ENCODE results near the gene HOXD11. TPM values are rescaled to one million over a fixed set of nuclear protein-coding genes. Genes with fewer than 3 reads are reported as not detected.

Gene HOXD11
- total RNA-seq, 2 experiments from 2014 or later: not detected

DNA sequence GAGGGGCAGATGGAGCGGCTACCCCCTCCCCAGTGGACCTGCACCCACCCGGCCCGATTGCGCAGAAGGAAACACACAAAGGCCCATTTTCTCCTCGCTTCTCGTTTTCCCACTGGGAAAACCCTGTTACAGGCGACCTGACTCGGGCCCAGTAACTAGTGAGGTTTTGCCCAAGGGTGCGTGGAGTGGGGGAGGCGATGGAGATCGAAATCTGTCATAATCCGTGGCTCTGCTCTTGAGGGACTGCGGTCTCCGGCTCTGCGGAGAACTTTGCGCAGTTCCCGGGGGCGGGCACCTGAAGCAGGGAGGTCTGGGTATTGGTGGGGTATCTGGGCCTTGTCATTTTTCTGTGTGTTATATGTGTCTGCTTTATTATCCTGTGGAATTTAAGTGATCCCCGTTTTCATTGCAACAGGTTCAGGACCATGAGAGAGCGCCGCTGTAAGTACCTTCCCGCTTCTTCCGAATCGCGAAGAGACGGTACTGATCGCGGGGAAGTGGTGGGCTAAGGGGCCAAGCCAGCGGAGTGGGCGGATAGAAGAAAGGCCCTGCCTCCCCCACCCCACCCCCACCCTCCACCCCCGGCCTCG lies 40.2 kb downstream of the HOXD11 start:
- CTCF ChIA-PET: no interaction called here
- Mint-ChIP-seq H3K36me3 (ENCODE audit: low read depth) (no peaks in the 10 kb centered on the region), H3K27me3 (peaks cover 79% of the 10 kb centered on the region), H3K9me3 (no peaks in the 10 kb centered on the region), H3K4me3 (no peak overlapping the region), H3K27ac (no peak overlapping the region), H3K4me1 (no peaks in the 10 kb centered on the region)
- POLR2A ChIA-PET: no interaction called here
- no peak for DNase-seq

DNA sequence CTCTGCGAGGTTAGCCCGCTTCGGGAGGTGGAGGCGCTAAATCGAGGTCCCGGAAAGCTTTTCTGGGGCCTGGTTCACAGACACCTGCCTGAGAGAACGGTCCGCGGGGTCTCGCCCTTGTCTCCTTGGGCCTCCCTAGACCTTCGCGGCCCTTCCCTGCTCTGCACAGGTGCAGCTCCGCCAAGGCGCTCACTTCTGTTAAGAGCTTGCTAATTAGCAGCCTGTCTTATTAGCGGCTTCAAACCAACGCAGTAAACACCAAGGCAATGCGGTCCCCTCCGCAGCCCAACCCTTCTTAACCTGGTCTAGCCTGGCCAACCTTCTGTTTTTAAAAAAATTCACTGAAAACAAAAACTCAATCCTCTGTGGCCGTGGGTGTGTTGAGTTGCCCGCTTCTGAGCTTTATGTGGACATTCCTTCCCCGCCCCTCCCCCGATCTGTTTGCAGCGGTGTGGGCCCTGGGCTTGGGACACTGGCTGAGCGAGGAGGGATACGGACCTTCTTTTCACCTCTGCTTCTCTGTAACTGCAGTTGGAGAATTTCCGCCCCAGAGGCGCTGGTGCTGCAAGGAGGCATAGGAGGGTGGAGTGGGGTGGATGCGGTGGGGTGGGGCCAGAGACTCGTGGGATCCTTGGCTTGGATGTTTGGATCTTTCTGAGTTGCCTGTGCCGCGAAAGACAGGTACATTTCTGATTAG lies 40.9 kb downstream of the HOXD11 start:
- Mint-ChIP-seq H3K27me3 (peaks cover 81% of the 10 kb centered on the region), H3K4me3 (no peak overlapping the region), H3K4me1 (no peaks in the 10 kb centered on the region), H3K27ac (no peak overlapping the region), H3K36me3 (ENCODE audit: low read depth) (no peaks in the 10 kb centered on the region), H3K9me3 (no peaks in the 10 kb centered on the region)
- ChIA-PET POLR2A (no interaction called here), CTCF (no interaction called here)
- DNase-seq: no peak

GRCh38 chr2:176148751-176149421 lies 41.8 kb downstream of the HOXD11 start:
- Mint-ChIP-seq H3K27ac (no peak overlapping the region), H3K9me3 (no peaks in the 10 kb centered on the region), H3K36me3 (ENCODE audit: low read depth) (no peaks in the 10 kb centered on the region), H3K4me1 (no peaks in the 10 kb centered on the region), H3K4me3 (no peak overlapping the region), H3K27me3 (peaks cover 84% of the 10 kb centered on the region)
- CTCF ChIA-PET: no interaction called here
- POLR2A ChIA-PET: no interaction called here
- DNase-seq: no peak

DNA sequence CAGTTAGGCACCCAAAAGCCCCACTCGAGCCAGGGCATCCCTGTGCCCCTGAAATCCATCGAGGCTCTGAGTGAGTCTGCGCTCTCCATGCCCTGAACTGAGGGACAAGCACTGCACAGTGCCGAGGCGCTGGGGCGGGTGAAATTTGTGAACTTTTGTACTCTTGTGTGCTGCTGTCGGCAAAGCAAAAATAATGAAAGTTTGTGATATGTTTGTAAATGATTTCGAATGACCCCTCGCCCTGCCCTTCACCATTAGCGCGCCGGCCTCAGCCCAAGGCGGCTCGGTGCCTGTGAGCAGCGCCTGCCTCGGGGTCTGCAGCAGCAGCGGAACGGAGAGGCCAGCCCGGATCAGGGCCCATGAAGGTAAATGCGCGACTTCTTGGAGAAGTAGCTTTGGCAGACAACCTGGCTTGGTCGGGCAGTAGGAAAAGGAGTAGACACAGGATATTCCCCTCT lies 42.4 kb downstream of the HOXD11 start:
- peaks cover 85% of the 10 kb centered on the region for H3K27me3 Mint-ChIP-seq
- no peaks in the 10 kb centered on the region for H3K4me1 Mint-ChIP-seq
- DNase-seq: no peak
- no peaks in the 10 kb centered on the region for H3K36me3 Mint-ChIP-seq (ENCODE audit: low read depth)
- H3K4me3 Mint-ChIP-seq: no peak overlapping the region
- H3K9me3 Mint-ChIP-seq: no peaks in the 10 kb centered on the region
- H3K27ac Mint-ChIP-seq: no peak overlapping the region
- ChIA-PET CTCF (no interaction called here), POLR2A (no interaction called here)

GRCh38 chr2:176149939-176150583 lies 43.0 kb downstream of the HOXD11 start:
- POLR2A ChIA-PET: interaction anchor here (1.0 kb wide), 1 partner anchor 10 kb away, joined by 3 read pairs; no protein-coding TSS in a partner anchor

DNA sequence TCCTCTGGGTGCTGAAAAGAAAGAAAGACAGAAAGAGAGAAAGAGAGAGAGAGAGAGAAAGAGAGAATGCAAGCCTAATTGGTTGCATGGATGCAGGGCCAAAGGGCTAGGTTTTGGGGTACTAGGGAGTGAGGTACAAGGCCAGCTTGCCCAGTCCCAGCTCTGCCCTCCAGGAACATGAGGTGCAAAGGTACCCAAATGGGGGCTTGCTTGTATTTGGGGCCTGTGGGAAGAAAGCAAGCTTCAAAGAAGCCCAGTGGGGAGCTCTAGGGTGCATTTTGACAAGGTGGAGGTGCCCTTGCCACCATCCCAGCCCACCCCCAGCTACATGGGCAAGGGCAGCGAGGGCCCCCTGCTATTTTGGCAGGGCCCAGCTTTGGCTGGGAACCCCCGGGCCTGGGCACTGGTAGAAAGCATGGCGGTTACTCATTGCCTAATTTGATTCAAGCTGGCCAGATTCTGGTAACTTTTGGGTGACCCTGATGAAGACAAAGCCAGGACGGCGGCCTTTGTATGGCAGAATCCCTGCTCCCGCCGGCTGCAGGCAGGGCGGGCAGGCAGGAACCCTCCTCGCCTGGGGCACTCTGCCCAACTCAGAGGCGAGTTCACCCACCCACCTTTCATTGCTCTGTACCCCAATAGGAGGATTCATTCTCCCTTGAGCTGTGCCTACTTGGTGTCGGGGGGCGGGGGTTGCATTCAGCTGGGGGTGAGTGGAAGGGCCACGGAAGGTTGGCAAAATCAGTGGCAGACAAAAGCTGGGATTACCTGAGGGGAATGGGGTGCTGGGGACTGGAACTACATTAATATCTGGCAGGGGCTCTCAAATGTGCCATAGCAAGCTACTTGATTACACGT lies 43.7 kb downstream of the HOXD11 start:
- H3K27ac Mint-ChIP-seq: no peak overlapping the region
- DNase-seq: no peak
- H3K9me3 Mint-ChIP-seq: no peaks in the 10 kb centered on the region
- no peak overlapping the region for H3K4me3 Mint-ChIP-seq
- POLR2A ChIA-PET: interaction anchor here (1.0 kb wide), 1 partner anchor 10 kb away, joined by 3 read pairs; no protein-coding TSS in a partner anchor
- CTCF ChIA-PET: interaction anchor here (1.0 to 1.3 kb wide), 3 partner anchors 10 to 404 kb away, joined by 3 to 6 read pairs (median 3); no protein-coding TSS in a partner anchor
- no peaks in the 10 kb centered on the region for H3K36me3 Mint-ChIP-seq (ENCODE audit: low read depth)
- H3K27me3 Mint-ChIP-seq: peaks cover 87% of the 10 kb centered on the region
- no peaks in the 10 kb centered on the region for H3K4me1 Mint-ChIP-seq

More at GRCh38 chr2:176149939-176150583, 43.0 kb downstream of the HOXD11 start:
- H3K4me3 Mint-ChIP-seq: no peak overlapping the region
- no peaks in the 10 kb centered on the region for H3K4me1 Mint-ChIP-seq
- CTCF ChIA-PET: interaction anchor here (1.0 to 1.3 kb wide), 2 partner anchors 10 to 11 kb away, joined by 3 to 6 read pairs; no protein-coding TSS in a partner anchor
- H3K9me3 Mint-ChIP-seq: no peaks in the 10 kb centered on the region
- H3K27me3 Mint-ChIP-seq: peaks cover 87% of the 10 kb centered on the region
- H3K27ac Mint-ChIP-seq: no peak overlapping the region
- DNase-seq: no peak
- H3K36me3 Mint-ChIP-seq (ENCODE audit: low read depth): no peaks in the 10 kb centered on the region

DNA sequence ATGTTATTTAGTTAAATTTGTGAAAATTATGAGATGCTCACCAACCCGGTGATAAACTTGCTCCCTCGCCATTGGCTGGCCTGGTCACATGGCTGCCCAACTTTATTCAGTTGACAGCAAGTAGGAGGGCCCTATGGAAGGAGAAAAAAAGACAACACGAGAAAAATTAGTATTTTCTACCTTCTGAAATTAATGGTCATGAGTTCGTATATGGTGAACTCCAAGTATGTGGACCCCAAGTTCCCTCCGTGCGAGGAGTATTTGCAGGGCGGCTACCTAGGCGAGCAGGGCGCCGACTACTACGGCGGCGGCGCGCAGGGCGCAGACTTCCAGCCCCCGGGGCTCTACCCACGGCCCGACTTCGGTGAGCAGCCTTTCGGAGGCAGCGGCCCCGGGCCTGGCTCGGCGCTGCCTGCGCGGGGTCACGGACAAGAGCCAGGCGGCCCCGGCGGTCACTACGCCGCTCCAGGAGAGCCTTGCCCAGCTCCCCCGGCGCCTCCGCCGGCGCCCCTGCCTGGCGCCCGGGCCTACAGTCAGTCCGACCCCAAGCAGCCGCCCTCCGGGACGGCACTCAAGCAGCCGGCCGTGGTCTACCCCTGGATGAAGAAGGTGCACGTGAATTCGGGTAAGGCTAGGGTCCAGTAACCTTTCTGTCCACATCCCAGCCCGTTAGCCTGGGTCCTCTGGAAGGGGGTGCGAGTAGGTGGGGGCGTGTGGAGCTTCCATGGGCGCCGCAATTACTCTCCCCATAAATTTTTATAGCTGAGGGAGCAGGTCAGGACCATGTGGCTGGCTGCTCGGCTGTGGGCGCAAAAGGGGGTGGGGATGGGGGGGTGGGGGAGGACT lies 44.6 kb downstream of the HOXD11 start, which contains the start of gene HOXD4:
Gene HOXD4 (plus strand): TSS at position 109 of the 846 bp plus-strand sequence. CDS start 84 bp downstream, at position 193.
- DNase-seq: no peak
- POLR2A ChIA-PET: interaction anchor here (1.0 kb wide), 1 partner anchor 11 kb away, joined by 3 read pairs; no protein-coding TSS in a partner anchor
- Mint-ChIP-seq H3K36me3 (ENCODE audit: low read depth) (no peaks in the 10 kb centered on the region), H3K27me3 (peaks cover 88% of the 10 kb centered on the region), H3K27ac (no peak within 1 kb of the TSS), H3K4me1 (no peaks in the 10 kb centered on the region), H3K9me3 (no peaks in the 10 kb centered on the region), H3K4me3 (no peak within 1 kb of the TSS)
- CTCF ChIA-PET: interaction anchor here (1.3 kb wide), 2 partner anchors 13 to 403 kb away, joined by 3 to 6 read pairs; no protein-coding TSS in a partner anchor

- Mint-ChIP-seq H3K4me1 (peaks cover 2% of the 10 kb centered on the region), H3K27me3 (peaks cover 84% of the 10 kb centered on the region), H3K36me3 (ENCODE audit: low read depth) (peaks cover 3% of the 10 kb centered on the region), H3K27ac (no peak overlapping the region), H3K4me3 (no peak overlapping the region), H3K9me3 (no peaks in the 10 kb centered on the region)
- POLR2A ChIA-PET: no interaction called here
- CTCF ChIA-PET: no interaction called here
- no peak for DNase-seq
These were observed 45.5 kb downstream of the HOXD11 start for GRCh38 chr2:176152350-176153181.

- CTCF ChIA-PET: interaction anchor here (0.9 to 2.6 kb wide), 5 partner anchors 14 to 300 kb away, joined by 3 to 8 read pairs (median 4); no protein-coding TSS in a partner anchor
- POLR2A ChIA-PET: no interaction called here
- no peak for DNase-seq
- H3K27me3 Mint-ChIP-seq: peaks cover 82% of the 10 kb centered on the region
- peaks cover 4% of the 10 kb centered on the region for H3K4me1 Mint-ChIP-seq
- H3K4me3 Mint-ChIP-seq: no peak overlapping the region
- H3K36me3 Mint-ChIP-seq (ENCODE audit: low read depth): peaks cover 8% of the 10 kb centered on the region
- no peak overlapping the region for H3K27ac Mint-ChIP-seq
- H3K9me3 Mint-ChIP-seq: no peaks in the 10 kb centered on the region
These were observed 47.6 kb downstream of the HOXD11 start for GRCh38 chr2:176154576-176155252.

DNA sequence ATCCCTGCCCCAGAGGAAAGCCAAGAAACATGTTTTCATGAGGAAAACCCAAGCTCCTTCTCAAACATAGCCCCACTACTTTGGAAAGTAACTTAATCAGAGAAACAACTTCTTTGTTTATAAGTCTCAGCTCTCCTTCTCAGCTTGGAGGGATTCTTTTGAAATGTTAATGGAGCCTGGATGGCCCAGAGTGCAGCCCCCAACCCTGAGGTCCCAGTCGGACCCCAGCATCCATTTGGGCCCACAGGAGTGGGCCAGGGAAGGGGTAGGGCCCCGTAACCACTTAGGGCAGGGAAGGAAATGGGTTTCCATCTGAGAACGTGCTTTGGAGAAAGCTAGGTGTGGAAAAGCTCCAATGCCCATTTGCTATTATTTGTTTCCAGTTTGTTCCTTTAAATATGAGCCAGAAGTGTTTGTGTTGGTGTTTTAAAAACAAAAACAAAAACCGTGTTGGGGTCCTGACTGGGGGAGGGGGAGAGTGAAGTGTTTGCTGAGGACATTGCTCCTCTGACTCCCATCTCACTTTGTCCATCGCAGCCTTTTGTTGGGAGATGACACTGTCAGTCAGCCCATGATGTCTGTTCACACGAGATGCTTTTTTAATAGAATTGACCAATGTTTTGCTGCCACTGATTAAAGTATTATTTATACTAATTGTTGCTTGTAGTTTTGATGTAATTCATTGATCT lies 48.4 kb downstream of the HOXD11 start:
- no peak overlapping the region for H3K27ac Mint-ChIP-seq
- H3K4me1 Mint-ChIP-seq: peaks cover 4% of the 10 kb centered on the region
- H3K4me3 Mint-ChIP-seq: no peak overlapping the region
- DNase-seq: no peak
- ChIA-PET POLR2A (no interaction called here), CTCF (interaction anchor here (1.0 to 2.6 kb wide), 3 partner anchors 13 to 300 kb away, joined by 3 to 8 read pairs (median 4); no protein-coding TSS in a partner anchor)
- H3K36me3 Mint-ChIP-seq (ENCODE audit: low read depth): peaks cover 8% of the 10 kb centered on the region
- peaks cover 82% of the 10 kb centered on the region for H3K27me3 Mint-ChIP-seq
- no peaks in the 10 kb centered on the region for H3K9me3 Mint-ChIP-seq
